NCI-H2171 (cell line): ENCODE results near the gene CSH2.
A peak's percentile ranks its signal among the peaks of the same experiment; 100 is the strongest.
"Not testable (repeated sequence)": the region's sequence is repeated elsewhere in the genome, so short reads cannot be mapped to it uniquely, and the experiment has no call there.

Experiments
- DNase-seq: peaks from one replicate; lab custom pipeline; 2025; lab: John Stamatoyannopoulos, UW

The CSH2 gene

DNA sequence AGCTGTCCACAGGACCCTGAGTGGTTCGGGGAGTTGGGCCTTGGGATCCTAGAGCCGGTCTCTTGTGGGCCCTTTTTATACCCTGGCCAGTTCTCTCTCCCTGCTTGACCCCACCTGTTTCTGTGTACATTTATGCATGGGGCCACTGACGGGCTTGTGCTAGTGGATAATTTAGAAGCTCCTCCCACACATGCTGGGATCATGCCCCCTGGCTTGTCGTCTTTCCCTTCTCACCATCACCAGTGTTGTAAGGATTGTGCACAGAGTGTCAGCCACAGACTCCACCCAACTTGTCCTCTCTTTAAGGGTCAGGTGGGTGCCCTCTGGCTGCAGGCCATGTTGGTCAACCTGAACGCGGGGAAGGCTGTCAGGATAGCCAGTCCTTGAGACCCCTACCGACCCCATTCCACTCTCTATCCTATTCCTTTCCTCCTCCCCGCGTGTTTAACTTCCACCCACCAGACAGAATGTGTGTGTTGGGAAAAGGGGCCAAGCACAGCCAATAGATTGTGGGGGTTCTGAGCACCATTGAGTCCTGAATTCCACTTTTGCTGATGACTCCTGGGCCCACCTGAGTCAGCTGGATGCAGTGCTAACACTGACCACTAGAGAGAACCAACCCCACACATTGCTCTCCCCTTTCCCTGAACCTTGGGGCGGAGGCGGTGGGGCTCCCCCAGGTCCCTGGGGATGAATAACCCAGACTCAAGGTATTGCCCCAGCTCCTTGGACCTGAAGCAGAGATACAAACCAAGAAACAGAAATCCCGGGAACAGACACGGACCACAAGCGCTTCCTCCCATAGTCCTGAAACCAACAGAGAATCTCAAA, 23.3 kb upstream of the CSH2 start, which contains the start of gene CSH1:
CSH1 (minus strand) TSS at position 51 of the 831 bp plus-strand sequence. CDS start 63 bp downstream, outside the sequence.
- DNase-seq = not testable (repeated sequence)

DNA sequence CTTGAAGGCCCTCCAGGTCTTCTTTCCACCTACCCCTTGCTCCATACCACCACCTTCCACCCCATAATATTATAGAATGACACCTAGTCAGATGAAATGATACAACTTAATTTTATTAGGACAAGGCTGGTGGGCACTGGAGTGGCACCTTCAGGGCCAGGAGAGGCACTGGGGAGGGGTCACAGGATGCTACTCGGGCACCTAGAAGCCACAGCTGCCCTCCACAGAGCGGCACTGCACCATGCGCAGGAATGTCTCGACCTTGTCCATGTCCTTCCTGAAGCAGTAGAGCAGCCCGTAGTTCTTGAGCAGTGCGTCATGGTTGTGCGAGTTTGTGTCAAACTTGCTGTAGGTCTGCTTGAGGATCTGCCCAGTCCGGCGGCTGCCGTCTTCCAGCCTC, 21.3 kb upstream of the CSH2 start:
- not testable (repeated sequence) for DNase-seq

DNA sequence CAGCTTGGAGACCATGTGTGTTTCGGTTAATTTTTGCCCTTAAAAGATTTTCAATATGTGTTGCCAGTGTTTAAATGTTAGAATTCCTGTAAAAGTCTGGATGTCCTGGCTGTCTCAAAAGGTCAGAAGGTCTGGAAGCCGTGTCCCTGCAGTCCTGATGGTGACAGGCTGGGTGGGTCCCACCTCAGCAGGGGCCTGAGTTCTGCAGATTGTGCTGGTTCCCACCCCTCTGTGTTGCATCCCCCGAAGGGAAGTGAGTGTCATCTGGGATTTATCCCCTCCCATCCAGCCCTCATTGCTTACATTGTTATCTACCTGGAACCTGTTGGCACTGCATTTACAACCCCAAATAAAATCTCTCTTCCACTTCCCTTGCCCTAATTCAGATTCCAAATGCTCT, 20.5 kb upstream of the CSH2 start:
- DNase-seq = not testable (repeated sequence)

DNA sequence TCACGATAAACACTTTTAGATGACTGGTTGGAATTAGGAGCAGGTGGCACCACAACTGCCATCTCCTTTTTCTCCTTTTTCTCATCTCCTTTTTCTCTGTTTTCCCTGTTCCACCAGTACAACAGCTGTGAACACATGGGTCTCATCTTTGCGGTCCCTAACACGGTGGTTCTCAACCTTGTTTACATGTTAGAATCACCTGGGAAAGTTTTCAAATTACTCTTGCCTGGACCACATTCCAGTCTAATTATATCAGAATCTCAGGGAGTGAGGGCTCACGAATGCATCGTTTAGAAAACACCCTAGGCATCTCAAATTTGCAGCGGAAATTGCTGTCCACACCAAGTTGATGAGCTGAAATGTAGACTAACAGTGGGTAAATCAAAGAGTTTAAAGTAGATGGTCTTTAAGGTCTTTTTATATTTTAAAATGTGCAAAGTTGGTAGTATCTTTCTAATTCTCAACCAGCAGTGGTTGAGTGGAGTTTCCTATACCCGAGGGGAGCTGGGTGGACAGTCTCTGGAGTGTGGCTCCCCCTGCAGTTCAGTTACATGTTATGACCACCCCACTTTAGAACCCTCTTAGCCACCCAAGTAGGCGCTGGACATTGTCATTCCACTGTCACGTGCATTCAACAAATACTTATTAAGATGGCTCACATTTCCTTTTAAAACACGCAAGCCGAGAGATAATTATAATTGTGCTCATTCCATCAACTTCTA, 19.0 kb upstream of the CSH2 start:
- not testable (repeated sequence) for DNase-seq

DNA sequence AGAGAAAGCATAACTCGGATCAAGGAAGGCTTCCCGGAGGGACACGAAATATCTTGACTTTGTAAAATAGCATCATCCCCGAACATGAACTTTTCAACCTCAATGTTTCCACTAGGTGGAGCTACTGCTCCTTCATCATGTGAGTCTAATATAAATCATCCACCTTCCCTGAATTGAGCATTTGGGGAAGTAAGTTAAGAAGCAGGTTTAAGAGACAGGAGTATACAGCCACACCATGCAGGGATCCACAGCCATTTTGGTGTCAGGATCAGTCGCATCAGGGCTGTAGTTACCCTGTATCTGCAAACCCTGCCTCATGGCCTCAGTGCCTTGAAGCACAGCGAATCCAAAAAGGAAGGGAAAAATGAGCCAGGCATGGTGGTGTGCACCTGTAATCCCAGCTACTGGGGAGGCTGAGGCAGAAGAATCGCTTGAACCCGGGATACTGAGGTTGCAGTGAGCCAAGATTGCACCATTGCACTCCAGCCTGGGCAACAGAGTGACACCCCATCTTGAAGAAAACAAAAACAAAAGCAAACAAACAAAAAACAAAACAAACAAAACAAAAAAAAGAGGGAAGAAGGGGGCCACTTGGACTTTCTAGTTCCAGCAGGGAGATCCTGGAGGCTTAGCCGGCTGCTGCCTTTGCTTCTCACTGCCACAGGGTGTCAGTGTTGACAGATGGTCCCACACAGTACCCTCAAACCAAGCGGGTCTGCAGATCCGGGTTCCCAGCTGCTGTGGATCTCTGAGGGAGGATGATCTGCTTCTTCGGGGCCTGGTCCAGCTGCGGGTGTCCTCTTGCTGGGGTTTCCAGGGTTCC, 15.8 kb upstream of the CSH2 start:
- DNase-seq = peak; percentile 18

DNA sequence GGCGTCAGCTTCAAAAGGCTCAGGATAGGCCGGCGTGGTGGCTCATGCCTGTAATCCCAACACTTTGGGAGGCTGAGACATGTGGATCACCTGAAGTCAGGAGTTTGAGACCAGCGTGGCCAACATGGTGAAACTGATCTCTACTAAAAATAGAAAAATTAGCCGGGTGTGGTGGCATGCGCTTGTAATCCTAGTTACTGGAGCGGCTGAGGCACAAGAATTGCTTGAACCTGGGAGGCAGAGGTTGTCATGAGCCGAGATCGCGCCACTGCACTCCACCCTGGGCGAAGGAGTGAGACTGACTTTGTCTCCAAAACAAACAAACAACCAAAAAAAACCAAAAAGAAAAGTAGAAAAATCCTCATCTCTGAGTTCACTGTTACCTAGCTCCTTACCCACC, 11.6 kb upstream of the CSH2 start:
- not testable (repeated sequence) for DNase-seq

DNA sequence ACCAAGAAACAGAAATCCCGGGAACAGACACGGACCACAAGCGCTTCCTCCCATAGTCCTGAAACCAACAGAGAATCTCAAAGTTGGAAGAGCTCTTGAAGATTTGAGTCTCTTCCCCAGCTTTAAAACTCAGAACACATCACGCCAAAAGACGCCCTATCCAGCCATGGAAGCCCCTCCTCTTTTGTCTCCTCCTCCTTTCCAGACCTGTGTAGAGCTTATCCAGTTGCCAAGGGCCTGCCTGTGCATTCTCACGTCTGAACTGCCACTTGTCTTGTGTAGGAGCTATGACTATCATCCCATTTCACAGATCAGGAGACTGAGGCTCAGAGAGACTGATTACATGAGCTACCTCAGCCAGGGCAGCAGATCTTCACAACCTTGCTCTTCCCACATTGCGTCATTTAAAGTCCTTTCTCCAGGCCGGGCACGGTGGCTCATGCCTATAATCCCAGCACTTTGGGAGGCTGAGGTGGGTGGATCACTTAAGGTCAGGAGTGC, 9.2 kb upstream of the CSH2 start:
- DNase-seq = not testable (repeated sequence)

DNA sequence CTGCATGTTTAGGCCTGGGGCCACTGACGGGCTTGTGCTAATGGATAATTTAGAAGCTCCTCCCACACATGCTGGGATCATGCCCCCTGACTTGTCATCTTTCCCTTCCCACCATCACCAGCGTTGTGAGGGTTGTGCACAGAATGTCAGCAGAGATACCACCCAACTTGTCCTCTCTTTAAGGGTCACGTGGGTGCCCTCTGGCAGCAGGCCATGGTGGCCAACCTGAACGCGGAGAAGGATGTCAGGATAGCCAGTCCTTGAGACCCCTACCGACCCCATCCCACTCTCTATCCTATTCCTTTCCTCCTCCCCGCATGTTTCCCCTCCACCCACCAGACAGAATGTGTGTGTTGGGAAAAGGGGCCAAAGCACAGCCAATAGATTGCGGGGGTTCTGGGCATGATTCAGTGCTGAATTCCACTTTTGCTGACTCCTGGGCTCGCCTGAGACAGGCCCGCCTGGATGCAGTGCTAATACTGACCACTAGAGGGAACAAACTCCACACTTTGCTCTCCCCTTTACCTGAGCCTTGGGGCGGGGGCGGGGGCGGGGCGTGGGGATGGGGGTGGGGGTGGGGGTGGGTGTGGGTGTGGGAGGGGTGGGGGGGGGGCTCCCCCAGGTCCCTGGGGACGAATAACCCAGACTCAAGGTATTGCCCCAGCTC, 8.6 kb upstream of the CSH2 start, which contains the start of gene GH2:
GH2 (minus strand) TSS at position 10 of the 667 bp plus-strand sequence. CDS start 143 bp downstream, outside the sequence.
- no peak for DNase-seq

DNA sequence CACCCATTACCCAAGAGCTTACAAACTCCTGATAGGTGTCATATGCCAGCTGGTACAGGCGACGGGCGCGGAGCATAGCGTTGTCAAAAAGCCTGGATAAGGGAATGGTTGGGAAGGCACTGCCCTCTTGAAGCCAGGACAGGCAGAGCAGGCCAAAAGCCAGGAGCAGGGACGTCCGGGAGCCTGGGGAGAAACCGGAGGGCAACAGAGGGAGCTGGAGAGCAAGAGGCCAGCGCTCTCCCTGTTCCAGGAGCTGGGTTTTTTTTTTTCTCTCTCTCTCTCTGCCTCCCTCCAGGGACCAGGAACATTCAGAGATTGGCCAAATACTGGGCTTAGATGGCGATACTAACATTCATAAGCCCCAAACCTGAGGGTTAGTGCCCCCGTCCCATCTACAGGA, 7.9 kb upstream of the CSH2 start:
- not testable (repeated sequence) for DNase-seq

DNA sequence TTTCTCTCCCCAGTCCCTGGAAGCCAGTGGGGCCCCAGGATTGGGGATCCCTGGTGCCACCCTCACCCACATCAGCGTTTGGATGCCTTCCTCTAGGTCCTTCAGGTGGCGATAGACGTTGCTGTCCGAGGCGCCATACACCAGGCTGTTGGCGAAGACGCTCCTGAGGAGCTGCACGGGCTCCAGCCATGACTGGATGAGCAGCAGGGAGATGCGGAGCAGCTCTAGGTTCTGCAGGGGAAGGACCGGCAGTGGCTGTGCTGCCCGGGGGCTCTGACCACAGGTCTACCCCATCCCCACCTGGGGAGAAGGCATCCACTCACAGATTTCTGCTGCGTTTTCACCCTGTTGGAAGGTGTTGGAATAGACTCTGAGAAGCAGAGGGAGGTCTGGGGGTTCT, 7.2 kb upstream of the CSH2 start:
- DNase-seq = no peak

DNA sequence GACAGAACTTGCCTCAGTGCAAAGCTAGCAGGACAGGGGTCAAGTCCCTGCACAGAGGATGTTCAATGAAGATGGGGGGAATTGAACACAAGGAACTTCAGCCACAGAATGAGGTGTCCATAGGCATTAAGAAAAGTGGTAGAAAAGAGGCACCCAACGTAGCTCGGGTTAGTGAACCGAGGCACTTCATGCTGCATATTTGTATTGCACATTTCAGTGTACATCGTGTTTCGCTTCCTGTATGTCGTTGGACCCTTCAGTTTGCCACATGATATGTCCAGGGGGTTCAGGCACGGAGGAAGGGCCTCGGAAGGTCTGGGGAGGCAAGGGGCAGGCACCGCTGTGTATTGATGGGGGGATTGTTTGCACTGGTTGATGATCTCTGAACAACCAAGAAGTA, 4.9 kb upstream of the CSH2 start:
- DNase-seq = not testable (repeated sequence)

DNA sequence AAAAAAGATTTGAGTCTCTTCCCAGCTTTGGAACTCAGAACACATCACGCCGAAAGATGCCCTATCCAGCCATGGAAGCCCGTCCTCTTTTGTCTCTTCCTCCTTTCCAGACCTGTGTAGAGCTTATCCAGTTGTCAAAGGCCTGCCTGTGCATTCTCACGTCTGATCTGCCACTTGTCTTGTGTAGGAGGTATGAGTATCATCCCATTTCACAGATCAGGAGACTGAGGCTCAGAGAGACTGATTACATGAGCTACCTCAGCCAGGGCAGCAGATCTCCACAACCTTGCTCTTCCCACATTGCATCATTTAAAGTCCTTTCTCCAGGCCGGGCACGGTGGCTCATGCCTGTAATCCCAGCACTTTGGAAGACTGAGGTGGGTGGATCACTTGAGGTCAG, 1.2 kb upstream of the CSH2 start:
- not testable (repeated sequence) for DNase-seq

DNA sequence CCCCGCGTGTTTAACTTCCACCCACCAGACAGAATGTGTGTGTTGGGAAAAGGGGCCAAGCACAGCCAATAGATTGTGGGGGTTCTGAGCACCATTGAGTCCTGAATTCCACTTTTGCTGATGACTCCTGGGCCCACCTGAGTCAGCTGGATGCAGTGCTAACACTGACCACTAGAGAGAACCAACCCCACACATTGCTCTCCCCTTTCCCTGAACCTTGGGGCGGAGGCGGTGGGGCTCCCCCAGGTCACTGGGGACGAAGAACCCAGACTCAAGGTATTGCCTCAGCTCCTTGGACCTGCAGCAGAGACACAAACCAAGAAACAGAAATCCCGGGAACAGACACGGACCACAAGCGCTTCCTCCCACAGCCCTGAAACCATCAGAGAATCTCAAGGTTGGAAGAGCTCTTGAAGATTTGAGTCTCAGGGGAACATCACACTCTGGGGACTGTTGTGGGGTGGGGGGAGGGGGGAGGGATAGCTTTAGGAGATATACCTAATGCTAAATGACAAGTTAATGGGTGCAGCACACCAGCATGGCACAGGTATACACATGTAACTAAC, 667 bp upstream of the CSH2 start:
- DNase-seq = not testable (repeated sequence)

DNA sequence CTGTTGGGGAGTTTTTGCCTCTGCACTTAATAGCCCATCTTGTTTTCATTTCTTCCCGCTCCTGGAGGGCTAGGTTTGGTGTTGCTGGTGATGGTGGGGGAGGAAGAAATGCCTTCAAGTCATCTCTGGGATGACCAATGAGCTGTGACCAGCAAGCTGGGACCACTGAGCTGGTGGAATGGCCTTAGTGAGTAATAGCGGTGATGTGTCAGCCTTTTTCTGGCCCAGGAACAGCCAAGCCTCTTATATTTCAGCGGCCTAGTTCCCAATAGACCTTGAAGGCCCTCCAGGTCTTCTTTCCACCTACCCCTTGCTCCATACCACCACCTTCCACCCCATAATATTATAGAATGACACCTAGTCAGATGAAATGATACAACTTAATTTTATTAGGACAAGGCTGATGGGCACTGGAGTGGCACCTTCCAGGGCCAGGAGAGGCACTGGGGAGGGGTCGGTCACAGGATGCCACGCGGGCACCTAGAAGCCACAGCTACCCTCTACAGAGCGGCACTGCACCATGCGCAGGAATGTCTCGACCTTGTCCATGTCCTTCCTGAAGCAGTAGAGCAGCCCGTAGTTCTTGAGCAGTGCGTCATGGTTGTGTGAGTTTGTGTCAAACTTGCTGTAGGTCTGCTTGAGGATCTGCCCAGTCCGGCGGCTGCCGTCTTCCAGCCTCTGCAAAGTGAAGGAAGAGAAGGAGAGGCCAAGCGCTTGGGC, 1.7 kb downstream of the CSH2 start:
- not testable (repeated sequence) for DNase-seq

DNA sequence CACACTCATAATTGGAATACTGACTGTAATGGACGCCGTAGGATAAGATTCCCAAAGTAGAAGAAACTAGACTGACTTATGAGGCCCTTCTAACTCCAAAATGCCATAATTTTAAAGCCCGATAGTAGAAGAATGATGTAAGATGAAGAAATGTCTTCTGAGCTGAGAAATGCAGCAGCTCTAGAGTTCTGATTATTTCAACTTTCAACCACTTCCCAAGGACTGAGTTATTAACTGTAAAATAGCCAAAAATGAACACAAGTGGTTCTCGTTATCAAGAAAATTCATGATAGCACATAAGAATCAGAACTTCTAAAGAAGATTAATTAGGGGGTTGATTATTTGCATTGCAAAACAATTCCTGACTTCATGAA, 3.2 kb downstream of the CSH2 start:
- not testable (repeated sequence) for DNase-seq

DNA sequence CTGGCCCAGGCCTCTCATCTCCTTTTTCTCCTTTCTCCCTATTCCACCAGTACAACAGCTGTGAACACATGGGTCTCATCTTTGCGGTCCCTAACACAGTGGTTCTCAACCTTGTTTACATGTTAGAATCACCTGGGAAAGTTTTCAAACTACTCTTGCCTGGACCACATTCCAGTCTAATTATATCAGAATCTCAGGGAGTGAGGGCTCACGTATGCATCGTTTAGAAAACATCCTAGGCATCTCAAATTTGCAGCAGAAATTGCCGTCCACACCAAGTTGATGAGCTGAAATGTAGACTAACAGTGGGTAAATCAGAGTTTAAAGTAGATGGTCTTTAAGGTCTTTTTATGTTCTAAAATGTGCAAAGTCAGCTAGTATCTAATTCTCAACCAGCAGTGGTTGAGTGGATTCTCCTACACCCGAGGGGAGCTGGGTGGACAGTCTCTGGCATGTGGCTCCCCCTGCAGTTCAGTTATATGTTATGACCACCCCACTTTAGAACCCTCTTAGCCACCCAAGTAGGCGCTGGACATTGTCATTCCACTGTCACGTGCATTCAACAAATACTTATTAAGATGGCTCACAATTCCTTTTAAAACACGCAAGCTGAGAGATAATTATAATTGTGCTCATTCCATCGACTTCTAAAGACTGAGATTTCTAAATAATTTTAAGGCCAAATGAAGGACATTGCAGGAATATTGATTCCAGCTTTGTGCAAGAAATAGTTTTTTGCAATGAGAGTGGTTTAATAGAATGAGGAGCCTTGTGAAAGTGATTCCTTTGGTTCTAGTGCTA, 3.8 kb downstream of the CSH2 start:
- DNase-seq = not testable (repeated sequence)

DNA sequence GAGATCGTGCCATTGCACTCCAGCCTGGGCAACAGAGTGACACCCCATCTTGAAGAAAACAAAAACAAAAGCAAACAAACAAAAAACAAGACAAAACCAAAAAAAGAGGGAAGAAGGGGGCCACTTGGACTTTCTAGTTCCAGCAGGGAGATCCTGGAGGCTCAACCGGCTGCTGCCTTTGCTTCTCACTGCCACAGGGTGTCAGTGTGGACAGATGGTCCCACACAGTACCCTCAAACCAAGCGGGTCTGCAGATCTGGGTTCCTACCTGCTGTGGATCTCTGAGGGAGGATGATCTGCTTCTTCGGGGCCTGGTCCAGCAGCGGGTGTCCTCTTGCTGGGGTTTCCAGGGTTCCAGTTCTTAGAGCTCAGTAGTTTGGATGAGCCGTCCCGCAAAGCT, 6.9 kb downstream of the CSH2 start:
- DNase-seq = not testable (repeated sequence)

DNA sequence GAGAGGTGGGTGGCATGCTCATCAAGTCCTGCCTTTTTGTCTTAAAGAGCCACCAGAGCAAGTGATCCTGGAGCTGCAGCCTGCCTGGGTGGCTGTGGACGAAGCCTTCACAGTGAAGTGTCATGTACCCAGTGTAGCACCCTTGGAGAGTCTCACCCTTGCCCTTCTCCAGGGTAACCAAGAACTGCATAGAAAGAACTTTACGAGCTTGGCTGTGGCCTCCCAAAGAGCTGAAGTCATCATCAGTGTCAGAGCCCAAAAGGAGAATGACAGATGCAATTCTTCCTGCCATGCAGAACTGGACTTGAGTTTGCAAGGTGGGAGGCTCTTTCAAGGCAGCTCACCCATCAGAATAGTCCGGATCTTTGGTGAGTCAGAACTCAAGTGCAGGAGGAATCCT, 14.2 kb downstream of the CSH2 start:
- no peak for DNase-seq

DNA sequence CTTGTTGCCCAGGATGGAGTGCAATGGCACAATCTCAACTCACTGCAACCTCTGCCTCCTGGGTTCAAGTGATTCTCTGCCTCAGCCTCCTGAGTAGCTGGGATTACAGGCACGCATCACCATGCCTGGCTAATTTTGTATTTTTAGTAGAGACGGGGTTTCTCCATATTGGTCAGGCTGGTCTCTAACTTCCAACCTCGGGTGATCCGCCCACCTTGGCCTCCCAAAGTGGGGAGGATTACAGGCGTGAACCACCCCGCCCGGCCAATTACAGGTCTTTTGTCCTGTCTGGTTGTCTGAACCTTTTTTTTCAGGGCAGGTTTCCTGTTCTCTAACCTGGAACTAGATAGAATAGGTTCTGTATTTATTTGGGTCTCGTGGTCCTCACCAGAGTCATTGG, 17.1 kb downstream of the CSH2 start:
- DNase-seq = not testable (repeated sequence)

DNA sequence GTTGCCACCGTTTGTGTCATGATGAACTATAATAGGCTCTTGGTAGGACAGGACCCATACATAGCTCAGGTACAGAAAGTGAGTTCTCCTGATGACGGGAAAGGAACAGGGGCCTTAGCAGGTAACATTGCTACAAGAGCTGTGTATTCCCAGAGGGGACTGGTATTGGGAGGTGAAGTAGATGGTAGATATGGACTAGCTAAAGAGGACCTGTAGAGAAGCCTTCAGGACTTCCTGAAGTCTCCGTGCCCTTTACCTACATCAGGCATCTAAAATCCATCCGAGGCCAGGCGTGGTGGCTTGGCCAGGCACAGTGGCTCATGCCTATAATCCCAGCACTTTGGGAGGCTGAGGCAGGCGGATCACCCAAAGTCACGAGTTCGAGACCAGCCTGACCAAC, 18.3 kb downstream of the CSH2 start:
- no peak for DNase-seq
